ENCODE data around the gene SLC35G6. TPM values are rescaled to one million over a fixed set of nuclear protein-coding genes. Genes with fewer than 3 reads are reported as not detected.

SLC35G6 gene
- total RNA-seq, 4 donors from 2014 or later: not detected

DNA sequence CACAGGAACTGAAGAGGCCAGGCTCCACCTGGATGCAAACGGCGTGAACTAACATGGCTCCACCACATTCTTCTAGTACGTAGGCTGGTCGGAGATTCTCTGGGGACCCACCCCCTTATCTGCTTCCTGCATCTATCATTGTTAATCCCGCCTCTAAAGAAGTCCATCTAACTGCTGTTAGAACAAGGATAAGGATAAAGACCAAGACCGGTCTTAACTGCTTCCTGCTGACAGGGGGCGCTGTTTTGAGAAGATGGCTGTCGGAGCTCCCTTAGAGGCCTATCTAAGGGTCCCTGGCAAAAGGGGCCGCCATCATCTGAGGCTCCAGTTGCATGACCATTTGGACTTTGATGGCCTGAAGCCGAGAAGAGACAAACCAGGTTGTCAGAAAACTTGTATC is 41.8 kb downstream of the SLC35G6 start:
- TF ChIP-seq, protein P1, sequence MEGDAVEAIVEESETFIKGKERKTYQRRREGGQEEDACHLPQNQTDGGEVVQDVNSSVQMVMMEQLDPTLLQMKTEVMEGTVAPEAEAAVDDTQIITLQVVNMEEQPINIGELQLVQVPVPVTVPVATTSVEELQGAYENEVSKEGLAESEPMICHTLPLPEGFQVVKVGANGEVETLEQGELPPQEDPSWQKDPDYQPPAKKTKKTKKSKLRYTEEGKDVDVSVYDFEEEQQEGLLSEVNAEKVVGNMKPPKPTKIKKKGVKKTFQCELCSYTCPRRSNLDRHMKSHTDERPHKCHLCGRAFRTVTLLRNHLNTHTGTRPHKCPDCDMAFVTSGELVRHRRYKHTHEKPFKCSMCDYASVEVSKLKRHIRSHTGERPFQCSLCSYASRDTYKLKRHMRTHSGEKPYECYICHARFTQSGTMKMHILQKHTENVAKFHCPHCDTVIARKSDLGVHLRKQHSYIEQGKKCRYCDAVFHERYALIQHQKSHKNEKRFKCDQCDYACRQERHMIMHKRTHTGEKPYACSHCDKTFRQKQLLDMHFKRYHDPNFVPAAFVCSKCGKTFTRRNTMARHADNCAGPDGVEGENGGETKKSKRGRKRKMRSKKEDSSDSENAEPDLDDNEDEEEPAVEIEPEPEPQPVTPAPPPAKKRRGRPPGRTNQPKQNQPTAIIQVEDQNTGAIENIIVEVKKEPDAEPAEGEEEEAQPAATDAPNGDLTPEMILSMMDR (IDR thresholded peaks at IDR 0.05; ENCODE audit: low read depth): no peak

DNA sequence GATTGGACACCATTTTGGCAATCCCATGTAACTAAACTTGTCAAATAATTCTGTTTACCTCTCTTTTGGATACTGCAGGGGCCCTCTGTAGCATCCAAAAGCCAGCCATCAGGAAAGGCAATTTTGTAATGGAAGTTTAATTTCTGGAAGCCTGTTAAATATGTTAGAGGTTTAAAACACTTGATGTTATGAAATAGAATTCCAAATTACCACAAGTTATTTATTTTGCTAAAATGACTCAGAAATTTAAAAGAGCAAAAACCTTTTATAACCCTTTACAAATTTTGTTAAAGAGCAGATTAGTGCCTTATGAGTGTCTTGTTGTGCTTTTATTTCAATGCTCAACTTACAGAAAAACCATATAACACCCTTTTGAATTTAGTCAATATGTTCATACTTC is 47.6 kb downstream of the SLC35G6 start:
- TF ChIP-seq, protein P1 (IDR thresholded peaks at IDR 0.05; ENCODE audit: low read depth): no peak

DNA sequence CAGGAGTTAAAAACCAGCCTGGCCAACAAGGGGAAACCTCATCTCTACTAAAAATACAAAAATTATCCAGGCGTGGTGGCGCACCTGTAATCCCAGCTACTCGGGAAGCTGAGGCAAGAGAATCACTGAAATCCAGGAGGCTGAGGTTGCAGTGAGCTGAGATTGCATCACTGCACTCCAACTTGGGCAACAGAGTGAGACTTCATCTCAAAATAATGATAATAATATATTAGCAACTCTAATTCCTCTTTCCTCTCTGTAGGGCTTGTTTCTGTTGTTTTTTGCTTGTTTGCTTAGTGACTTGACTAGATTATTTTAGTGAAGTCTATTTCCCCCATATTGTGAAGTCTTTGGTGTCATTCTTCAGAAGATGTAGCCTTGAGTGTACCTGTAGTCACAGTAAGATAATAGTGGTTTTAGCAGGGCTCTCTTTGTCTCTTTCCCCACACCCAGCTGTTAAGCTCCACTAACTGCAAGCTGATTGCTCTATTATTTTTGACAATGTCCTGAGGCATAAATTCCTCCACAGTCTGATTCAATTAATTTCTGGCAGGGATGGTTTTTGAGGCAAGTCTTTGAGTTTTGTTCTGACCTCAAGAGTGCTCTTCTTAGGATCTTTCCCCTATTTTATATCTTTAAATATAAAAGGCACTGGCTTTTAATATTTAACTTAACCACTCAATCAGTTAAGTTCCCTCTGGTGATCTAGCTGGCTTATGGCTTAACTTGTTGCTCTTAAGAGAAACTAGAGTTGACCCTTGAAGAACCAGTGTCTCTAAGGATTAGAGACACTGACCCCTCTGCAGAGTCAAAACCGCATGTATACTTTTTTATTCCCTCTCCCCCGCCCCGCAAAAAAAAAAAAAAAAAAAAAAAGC is 49.0 kb downstream of the SLC35G6 start:
- TF ChIP-seq, protein P1 (IDR thresholded peaks at IDR 0.05; ENCODE audit: low read depth): no peak

Other genes starting within 250 kb of the SLC35G6 start
- 10 to 100 TPM; 23.5 to 36.5 (median 27.1) TPM for gene DVL2, start 246.9 kb upstream of the SLC35G6 start, total RNA-seq
- gene PHF23, start 242.0 kb upstream of the SLC35G6 start, total RNA-seq: 10 to 100 TPM; 14.5 to 27.6 (median 19.3) TPM
- 100 to 1,000 TPM; 350 to 658 (median 462) TPM for gene GABARAP, start 239.0 kb upstream of the SLC35G6 start, total RNA-seq
- gene CTDNEP1, start 229.7 kb upstream of the SLC35G6 start, total RNA-seq: 10 to 100 TPM; 71.8 to 86.4 (median 81.1) TPM
- gene ELP5, start 229.2 kb upstream of the SLC35G6 start, total RNA-seq: 10 to 100 TPM; 20.7 to 43.4 (median 25.3) TPM
- 10 to 100 TPM in 2 of 4 donors, 1 to 10 TPM in 2; 3.7 to 26.9 (median 13.2) TPM for gene CLDN7, start 219.0 kb upstream of the SLC35G6 start, total RNA-seq
- gene SLC2A4, start 199.7 kb upstream of the SLC35G6 start, total RNA-seq: 10 to 100 TPM in 2 of 4 donors, 1 to 10 TPM in 2; 5.6 to 91.4 (median 13.8) TPM
- gene YBX2, start 186.8 kb upstream of the SLC35G6 start, total RNA-seq: 10 to 100 TPM in 1 of 4 donors, 1 to 10 TPM in 1, under 1 TPM in 2; 0.82 to 14.1 (median 2.0) TPM
- gene EIF5A, start 173.8 kb upstream of the SLC35G6 start, total RNA-seq: 100 to 1,000 TPM; 144 to 174 (median 153) TPM
- gene GPS2, start 166.1 kb upstream of the SLC35G6 start, total RNA-seq: 10 to 100 TPM; 52.7 to 89.2 (median 75.6) TPM
- gene NEURL4, start 152.1 kb upstream of the SLC35G6 start, total RNA-seq: 10 to 100 TPM in 3 of 4 donors, 1 to 10 TPM in 1; 4.9 to 22.6 (median 11.2) TPM
- gene ACAP1, start 144.9 kb upstream of the SLC35G6 start, total RNA-seq: 1 to 10 TPM; 1.8 to 8.4 (median 4.0) TPM
- gene KCTD11, start 129.3 kb upstream of the SLC35G6 start, total RNA-seq: 10 to 100 TPM in 1 of 4 donors, 1 to 10 TPM in 3; 4.9 to 13.8 (median 7.2) TPM
- gene TMEM95, start 126.3 kb upstream of the SLC35G6 start, total RNA-seq: not detected
- 1 to 10 TPM in 3 of 4 donors, under 1 TPM in 1; 0.51 to 1.9 (median 1.1) TPM for gene TNK1, start 100.4 kb upstream of the SLC35G6 start, total RNA-seq
- gene PLSCR3, start 86.9 kb upstream of the SLC35G6 start, total RNA-seq: 10 to 100 TPM in 3 of 4 donors, 1 to 10 TPM in 1; 9.1 to 21.3 (median 16.2) TPM
- gene TMEM256, start 77.3 kb upstream of the SLC35G6 start, total RNA-seq: 100 to 1,000 TPM in 2 of 4 donors, 10 to 100 TPM in 2; 76.7 to 134 (median 109) TPM
- gene NLGN2, start 73.6 kb upstream of the SLC35G6 start, total RNA-seq: 1 to 10 TPM; 3.1 to 6.8 (median 4.2) TPM
- gene SPEM1, start 61.1 kb upstream of the SLC35G6 start, total RNA-seq: not detected
- gene SPEM2, start 55.8 kb upstream of the SLC35G6 start, total RNA-seq: not detected
- gene SPEM3, start 52.6 kb upstream of the SLC35G6 start, total RNA-seq: not detected
- 1 to 10 TPM; 2.9 to 7.8 (median 5.9) TPM for gene TMEM102, start 46.0 kb upstream of the SLC35G6 start, total RNA-seq
- gene FGF11, start 41.9 kb upstream of the SLC35G6 start, total RNA-seq: 1 to 10 TPM in 2 of 4 donors, under 1 TPM in 1, not detected in 1; 0.88 to 1.3 (median 1.2) TPM
- gene CHRNB1, start 36.4 kb upstream of the SLC35G6 start, total RNA-seq: 10 to 100 TPM in 1 of 4 donors, 1 to 10 TPM in 3; 2.4 to 10.4 (median 9.8) TPM
- gene ZBTB4, start 1.8 kb upstream of the SLC35G6 start, total RNA-seq: 10 to 100 TPM; 34.2 to 58.0 (median 39.3) TPM
- gene POLR2A, start 2.9 kb downstream of the SLC35G6 start, total RNA-seq: 100 to 1,000 TPM in 1 of 4 donors, 10 to 100 TPM in 3; 31.1 to 123 (median 58.5) TPM
- 10 to 100 TPM; 21.2 to 61.9 (median 58.7) TPM for gene TNFSF12, start 67.6 kb downstream of the SLC35G6 start, total RNA-seq
- 10 to 100 TPM; 22.8 to 69.5 (median 53.1) TPM for gene TNFSF13, start 77.3 kb downstream of the SLC35G6 start, total RNA-seq
- gene SENP3, start 80.5 kb downstream of the SLC35G6 start, total RNA-seq: 10 to 100 TPM; 41.6 to 64.7 (median 56.8) TPM
- 100 to 1,000 TPM in 3 of 4 donors, 10 to 100 TPM in 1; 56.9 to 609 (median 149) TPM for gene CD68, start 98.2 kb downstream of the SLC35G6 start, total RNA-seq
- 10 to 100 TPM; 53.9 to 94.2 (median 77.7) TPM for gene MPDU1, start 102.4 kb downstream of the SLC35G6 start, total RNA-seq
- gene SOX15, start 108.6 kb downstream of the SLC35G6 start, total RNA-seq: 1 to 10 TPM in 1 of 4 donors, not detected in 3; 1.0 TPM
- 10 to 100 TPM; 12.2 to 35.0 (median 25.1) TPM for gene FXR2, start 133.5 kb downstream of the SLC35G6 start, total RNA-seq
- gene SAT2, start 146.4 kb downstream of the SLC35G6 start, total RNA-seq: 100 to 1,000 TPM in 1 of 4 donors, 10 to 100 TPM in 3; 69.6 to 126 (median 85.0) TPM
- gene SHBG, start 148.7 kb downstream of the SLC35G6 start, total RNA-seq: 1 to 10 TPM in 2 of 4 donors, under 1 TPM in 2; 0.44 to 2.1 (median 1.1) TPM
- gene ATP1B2, start 169.5 kb downstream of the SLC35G6 start, total RNA-seq: under 1 TPM in 1 of 4 donors, not detected in 3; 0.38 TPM
- 10 to 100 TPM; 13.8 to 21.7 (median 16.4) TPM for gene TP53, start 206.0 kb downstream of the SLC35G6 start, total RNA-seq
- 1 to 10 TPM; 1.1 to 3.3 (median 2.1) TPM for gene WRAP53, start 207.0 kb downstream of the SLC35G6 start, total RNA-seq
- gene EFNB3, start 223.8 kb downstream of the SLC35G6 start, total RNA-seq: under 1 TPM; 0.22 to 0.82 (median 0.55) TPM
- gene DNAH2, start 236.3 kb downstream of the SLC35G6 start, total RNA-seq: under 1 TPM; under 0.01 to 0.22 (median 0.18) TPM

All from subcutaneous adipose tissue (tissue), 4 donors.